NCI-H2081 (cell line): ENCODE results near the gene SAMD5.

Experiments
- DNase-seq, 2 experiments: peaks; one replicate each; lab custom pipeline; 2025; lab: John Stamatoyannopoulos, UW

The SAMD5 gene

DNA sequence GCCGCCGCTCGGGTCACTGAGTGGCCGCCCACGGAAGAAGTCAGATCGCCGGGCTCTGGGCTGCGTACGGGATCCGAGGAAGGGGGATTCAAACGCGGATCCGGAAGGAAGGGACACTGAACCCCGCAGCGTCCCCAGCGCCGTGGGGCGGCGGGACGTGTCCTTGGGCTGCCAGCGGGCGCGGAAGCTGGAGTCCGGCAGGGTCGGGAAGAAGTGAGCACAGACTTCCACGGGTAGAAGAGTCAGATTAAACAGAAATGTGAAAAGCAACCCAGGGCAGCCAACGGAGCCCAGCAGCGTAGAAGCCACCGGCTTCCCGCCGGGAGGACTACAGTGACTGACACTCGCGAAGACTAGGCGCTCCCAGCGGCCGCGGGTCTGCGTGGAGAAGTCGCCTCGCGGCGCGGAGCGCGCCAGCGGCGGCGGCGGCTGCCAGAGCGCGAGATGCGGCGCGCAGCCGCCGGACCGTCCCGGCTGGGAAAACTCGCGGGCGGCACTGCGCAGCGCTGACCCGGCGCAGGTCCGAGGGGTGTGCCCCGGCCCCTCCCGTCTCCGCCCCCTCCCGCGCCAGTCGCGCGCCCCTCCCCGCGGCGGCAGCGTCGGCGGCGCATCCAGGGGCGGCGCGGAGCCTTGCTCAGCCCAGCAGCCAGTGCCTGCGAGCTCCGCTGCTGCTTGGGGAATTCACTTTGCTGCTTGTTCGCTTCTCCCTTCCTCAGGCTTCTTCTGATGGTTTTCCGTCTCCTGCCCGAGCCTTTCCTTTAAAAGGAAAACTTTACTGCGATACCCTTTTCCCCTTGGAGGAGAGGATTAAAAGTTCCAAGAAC is at the start of gene SAMD5:
TSS of gene SAMD5 (plus strand) at position 649 of the 824 bp plus-strand sequence. CDS start 239 bp downstream, outside the sequence.
- peak in 1 of 2 experiments; percentile 23 for DNase-seq

- no peak for DNase-seq
These were observed 48.7 kb upstream of the SAMD5 start for GRCh38 chr6:147459780-147460179.

GRCh38 chr6:147463651-147464050 is 44.8 kb upstream of the SAMD5 start:
- DNase-seq: no peak

DNA sequence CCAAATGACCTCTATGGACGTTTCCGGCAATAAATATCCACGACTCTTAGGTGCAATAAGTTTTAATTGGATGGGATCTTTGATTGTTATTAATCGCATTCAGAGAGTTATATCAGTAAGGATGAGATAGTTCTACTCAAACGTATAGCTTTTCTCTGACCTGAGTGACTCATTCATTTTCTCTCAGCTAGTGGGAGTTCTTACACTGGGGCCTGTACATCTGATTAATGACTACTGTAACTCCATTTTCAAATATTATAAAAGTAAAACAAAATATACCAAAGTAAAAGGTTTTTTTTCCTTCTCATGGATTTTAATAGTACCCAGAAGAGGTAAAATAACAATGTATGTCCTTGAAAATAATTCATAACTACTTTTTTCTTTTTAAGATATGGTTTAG is 41.1 kb upstream of the SAMD5 start:
- DNase-seq: no peak

- no peak for DNase-seq
These were observed 40.6 kb upstream of the SAMD5 start for GRCh38 chr6:147467886-147468285.

GRCh38 chr6:147468634-147469033 is 39.9 kb upstream of the SAMD5 start:
- DNase-seq: no peak

DNA sequence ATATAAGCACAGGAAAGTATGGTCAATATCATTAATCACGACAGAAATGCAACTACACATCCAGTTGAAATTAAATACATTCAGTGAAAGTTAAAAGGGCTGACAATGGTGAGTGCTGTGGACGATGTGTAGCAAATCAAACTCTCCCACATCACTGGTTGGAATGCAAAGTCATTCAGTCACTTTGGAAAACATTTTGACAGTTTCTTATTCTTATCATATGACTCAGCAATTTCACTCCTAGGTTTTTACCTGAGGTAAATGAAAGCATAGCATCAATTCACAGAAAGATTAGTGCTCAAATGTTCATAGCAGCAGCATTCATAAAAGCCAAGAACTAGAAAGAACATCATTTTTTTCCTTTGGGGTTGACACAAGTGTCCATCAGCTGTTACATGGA is 28.6 kb upstream of the SAMD5 start:
- DNase-seq: no peak

GRCh38 chr6:147486683-147487082 is 21.8 kb upstream of the SAMD5 start:
- DNase-seq: no peak

DNA sequence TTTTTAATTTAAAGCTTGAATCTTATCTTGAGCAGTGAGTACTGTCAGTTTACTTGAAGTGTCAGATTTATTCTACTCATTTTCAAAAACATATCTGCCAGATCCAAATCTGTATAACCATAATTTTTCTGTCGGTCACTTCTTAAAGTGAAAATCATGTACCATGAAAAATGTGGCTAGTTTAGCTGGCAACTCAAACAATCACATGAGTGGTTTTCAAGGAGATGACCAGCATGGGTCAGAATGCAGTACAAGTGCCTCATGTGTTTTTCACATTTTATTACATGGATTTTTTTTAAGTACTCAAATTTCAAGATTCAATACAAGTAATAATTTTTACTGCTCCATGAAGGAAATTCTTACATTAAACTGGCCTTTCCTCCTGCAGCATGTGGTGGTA is 11.0 kb upstream of the SAMD5 start:
- DNase-seq: no peak

DNA sequence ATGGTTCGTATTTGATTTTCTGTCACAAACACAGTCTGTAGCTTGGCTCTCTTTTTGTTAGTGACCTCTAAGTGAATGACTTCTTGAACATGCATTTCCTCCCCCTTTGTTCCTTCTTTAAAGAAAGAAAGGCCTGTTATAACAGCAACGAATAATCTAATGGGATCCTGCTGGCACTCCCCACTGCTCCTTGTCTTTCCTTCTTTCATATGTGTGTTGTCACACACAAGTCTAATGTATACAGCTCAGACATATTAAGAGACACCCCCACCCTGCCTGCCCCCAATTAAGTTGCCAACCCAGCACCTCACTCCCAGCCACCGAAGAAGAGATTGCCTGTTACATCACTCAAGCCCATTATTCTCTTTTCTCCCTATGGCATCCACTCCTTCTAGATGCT is 4.9 kb upstream of the SAMD5 start:
- no peak for DNase-seq

- DNase-seq: no peak
These were observed 3.6 kb upstream of the SAMD5 start for GRCh38 chr6:147504848-147505247.

- peak; percentile 30 to 56 for DNase-seq
These were observed 1.8 kb upstream of the SAMD5 start for GRCh38 chr6:147506704-147507114.

DNA sequence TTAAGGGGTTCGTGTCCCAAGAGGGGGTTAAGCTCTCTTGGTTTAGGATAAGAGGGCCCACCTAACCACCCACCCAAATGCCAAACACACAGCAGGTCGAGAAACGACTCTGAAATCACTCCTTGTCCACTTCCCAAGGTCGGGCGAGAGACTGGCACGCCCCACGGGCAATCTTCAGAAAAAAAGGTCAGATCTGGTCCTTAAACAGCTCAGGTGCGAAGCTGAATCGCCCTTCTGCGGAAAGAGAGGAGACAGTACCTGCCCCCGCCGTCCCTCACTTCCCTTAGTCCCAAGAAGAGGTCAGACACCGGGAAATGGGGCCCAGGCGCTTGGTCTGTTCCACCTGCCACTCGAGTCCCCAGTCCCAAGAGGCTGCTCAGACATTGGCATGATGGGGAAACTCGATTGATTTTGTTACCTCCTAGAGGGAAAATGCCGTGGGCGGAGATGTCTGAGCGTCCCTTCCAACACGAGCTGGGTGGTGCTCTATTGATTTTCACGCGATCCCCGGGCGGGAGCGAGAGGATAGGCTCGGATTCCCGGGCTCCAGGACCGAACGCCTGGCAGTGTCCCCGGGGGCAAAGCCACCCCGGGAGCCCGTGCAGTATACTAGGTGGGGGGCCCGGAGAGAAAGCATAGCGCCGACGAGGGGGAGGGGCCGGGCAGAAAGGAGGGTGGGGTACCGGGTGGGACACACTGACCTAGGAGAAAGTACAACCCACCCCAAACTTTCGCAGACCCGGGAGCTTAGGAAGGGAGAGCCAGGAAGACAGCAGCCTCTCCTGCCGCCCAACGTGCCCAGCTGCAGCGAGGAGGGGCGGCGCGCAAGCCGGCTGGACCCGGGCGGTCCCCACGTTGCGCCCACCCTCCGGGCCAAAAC is 1.1 kb upstream of the SAMD5 start:
- DNase-seq: peak in 1 of 2 experiments; percentile 5

GRCh38 chr6:147508866-147509608 is 547 bp downstream of the SAMD5 start:
- no peak for DNase-seq

DNA sequence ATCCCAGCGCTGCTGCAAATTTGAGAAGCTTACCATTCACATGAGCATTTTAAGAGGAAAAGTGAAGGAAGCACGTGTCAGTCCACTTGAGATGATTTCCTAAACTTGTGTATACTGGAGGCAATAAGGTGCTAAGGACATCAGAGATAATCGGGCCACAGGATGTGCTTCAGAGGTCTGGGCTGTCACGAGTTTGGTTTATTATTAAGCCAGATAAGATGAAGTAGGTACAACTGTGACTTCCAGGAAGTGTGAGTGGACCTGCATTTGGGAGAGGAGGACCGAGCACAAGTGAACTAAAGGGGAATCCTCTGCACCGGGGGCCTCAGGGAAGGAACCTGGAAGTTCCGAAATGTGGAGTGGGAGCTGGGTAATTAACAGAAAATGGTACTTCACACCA is 1.4 kb downstream of the SAMD5 start:
- no peak for DNase-seq

DNA sequence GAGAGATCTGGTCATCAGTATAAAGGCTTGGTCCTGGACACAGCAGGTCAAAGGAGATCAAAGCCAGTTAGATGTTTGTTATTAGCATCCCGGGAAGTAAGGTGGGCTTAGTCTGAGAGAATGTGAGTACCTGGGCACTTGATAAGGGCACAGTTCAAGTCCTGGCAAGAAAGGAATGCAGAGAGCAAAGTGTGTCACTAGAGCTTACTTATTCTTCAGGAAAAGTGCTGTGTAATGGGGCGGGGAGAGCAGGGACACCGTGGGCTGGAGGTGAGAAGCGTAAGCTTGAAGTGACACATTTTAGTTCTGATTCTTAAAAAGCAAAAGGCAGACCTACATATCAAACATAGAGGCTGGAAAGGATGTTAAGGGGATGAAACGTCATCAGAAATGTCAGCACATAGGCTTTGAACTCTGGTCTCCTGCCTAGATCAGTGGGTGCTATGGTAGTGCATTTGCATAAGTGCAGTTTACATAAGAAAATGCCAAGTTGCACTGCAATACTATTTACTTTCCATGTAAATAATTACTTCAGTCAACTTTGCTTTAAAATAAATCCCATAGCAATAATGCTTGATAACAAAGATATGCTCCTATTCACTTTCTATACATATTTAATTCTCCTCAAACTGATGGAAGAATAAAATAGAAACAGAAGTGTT is 2.6 kb downstream of the SAMD5 start:
- no peak for DNase-seq

GRCh38 chr6:147514831-147515230 is 6.3 kb downstream of the SAMD5 start:
- DNase-seq: no peak

GRCh38 chr6:147515327-147515726 is 6.8 kb downstream of the SAMD5 start:
- DNase-seq: no peak

DNA sequence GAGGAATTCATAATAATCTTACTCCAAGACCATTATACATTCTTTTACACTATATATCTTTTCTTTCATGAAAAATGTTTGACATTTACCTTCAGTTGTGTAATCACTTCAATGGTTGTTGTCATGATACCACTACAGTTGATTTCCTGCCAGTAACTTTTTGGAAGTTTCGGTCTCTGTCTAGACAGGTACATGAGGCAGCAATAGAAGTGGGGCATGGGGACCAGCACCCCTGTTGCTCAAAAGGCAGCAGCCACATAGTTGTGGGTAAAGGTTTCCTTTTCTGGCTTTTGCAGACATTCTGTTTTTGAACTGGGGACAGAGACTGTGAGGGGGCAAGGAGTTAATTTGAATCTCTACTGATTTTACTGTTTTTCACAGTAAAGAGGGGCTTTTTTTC is 14.1 kb downstream of the SAMD5 start:
- no peak for DNase-seq

DNA sequence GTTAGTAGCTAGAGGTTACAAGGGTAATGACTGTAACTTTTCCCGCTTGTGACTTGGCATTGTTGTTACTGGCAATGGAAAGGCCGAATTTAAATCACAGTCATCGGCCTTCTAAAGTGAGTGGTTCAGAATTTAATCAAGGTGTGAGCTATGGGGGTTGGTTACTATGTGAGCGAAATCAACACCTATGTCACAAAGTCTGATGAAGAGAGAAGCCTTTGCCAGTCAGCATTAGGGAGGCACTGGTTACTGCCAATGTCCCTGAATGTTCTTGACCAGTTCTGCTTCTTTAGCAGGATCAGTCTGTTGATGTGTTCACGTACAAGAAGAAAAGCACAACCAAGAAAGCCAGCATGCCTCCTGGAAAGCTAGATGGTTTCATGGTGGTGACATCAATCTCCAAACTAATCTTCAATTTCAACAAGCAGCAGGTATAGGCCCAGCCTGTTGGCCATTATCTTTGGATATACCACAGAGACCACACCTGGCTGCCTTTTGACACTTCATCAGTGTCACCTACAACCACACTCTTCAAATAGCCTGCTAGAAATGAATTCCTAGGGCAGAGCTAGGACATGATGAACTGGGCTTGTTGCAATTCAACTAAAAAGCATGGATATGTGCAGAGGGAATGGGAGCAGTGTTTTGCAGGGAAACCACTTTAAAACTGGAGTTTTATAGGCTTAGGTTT is 17.2 kb downstream of the SAMD5 start:
- DNase-seq: no peak

- no peak for DNase-seq
These were observed 18.7 kb downstream of the SAMD5 start for GRCh38 chr6:147527197-147527596.
